WTC11 (cell line): ENCODE results near the gene ABCC9. TPM values are rescaled to one million over a fixed set of nuclear protein-coding genes. Genes with fewer than 3 reads are reported as not detected.

Experiments
- ATAC-seq: fragments of 200-7000 bp; cut with Tn5 transposase; 2 replicates; pipeline ENCODE4 v1.10.0; 2021; ENCODE audit warnings: mild to moderate bottlenecking, moderate library complexity
- CTCF ChIA-PET: fragments of 300-600 bp; sonication (Branson Sonifier 250); formaldehyde crosslinking; loops from one replicate; lab custom pipeline; 2021; ENCODE audit warnings: antibody characterized with exemption; lab: Charles Lee
- POLR2A ChIA-PET: fragments of 350-600 bp; sonication (Branson Sonifier 250); formaldehyde crosslinking; loops from one replicate; lab custom pipeline; 2021; ENCODE audit warnings: antibody characterized with exemption; lab: Charles Lee
- DNase-seq: peaks from one replicate; pipeline ENCODE4 v3.0.0; 2021; ENCODE audit warnings: low spot score
- H3K27ac Mint-ChIP-seq: 2 replicates; pipeline ENCODE4 v1.8.0; 2021; ENCODE audit warnings: mixed read lengths
- H3K27me3 Mint-ChIP-seq: 2 replicates; pipeline ENCODE4 v1.8.0; 2021; ENCODE audit warnings: low read depth, mild to moderate bottlenecking, moderate library complexity, mixed read lengths
- H3K36me3 Mint-ChIP-seq: 2 replicates; pipeline ENCODE4 v1.8.0; 2021; ENCODE audit warnings: mixed read lengths
- H3K4me1 Mint-ChIP-seq: 2 replicates; pipeline ENCODE4 v1.8.0; 2022; ENCODE audit warnings: mixed read lengths
- H3K4me3 Mint-ChIP-seq: 2 replicates; pipeline ENCODE4 v1.8.0; 2021; ENCODE audit warnings: mild to moderate bottlenecking, moderate library complexity, mixed read lengths
- H3K9me3 Mint-ChIP-seq: 2 replicates; pipeline ENCODE4 v1.8.0; 2021; ENCODE audit warnings: mixed read lengths
- ATF1 ChIP-seq: sonication (generic); formaldehyde crosslinking; IDR thresholded peaks from 2 replicates; pipeline ENCODE4 v1.8.1; 2023; ENCODE audit warnings: mild to moderate bottlenecking, moderate library complexity, missing genetic modification reagents
- CREM ChIP-seq: sonication (generic); formaldehyde crosslinking; IDR thresholded peaks from 2 replicates; pipeline ENCODE4 v1.8.1; 2022; ENCODE audit warnings: mild to moderate bottlenecking, missing genetic modification reagents, moderate library complexity
- CTCF ChIP-seq: fragments of 200-600 bp; IDR thresholded peaks from 2 replicates; pipeline ENCODE4 v1.8.0; 2022; ENCODE audit warnings: antibody characterized with exemption
- ELF4 ChIP-seq: sonication (generic); formaldehyde crosslinking; IDR thresholded peaks from 2 replicates; pipeline ENCODE4 v1.8.1; 2022; ENCODE audit warnings: low read depth, mild to moderate bottlenecking, moderate library complexity, missing genetic modification reagents
- FOXP1 ChIP-seq: sonication (generic); formaldehyde crosslinking; IDR thresholded peaks from 2 replicates; pipeline ENCODE4 v1.8.0; 2022; ENCODE audit warnings: missing genetic modification reagents, mild to moderate bottlenecking, moderate library complexity, borderline replicate concordance
- GRHL2 ChIP-seq: fragments of 250-450 bp; sonication (Bioruptor Pico); IDR thresholded peaks from 2 replicates; pipeline ENCODE4 v1.8.0; 2022; ENCODE audit warnings: mild to moderate bottlenecking, moderate library complexity; ENCODE audit not compliant: insufficient replicate concordance, severe bottlenecking
- JUN ChIP-seq: sonication (generic); formaldehyde crosslinking; IDR thresholded peaks from 2 replicates; pipeline ENCODE4 v1.8.0; 2023; ENCODE audit warnings: mild to moderate bottlenecking, missing genetic modification reagents
- KAT7 ChIP-seq: sonication (generic); formaldehyde crosslinking; IDR thresholded peaks from 2 replicates; pipeline ENCODE4 v1.8.1; 2023; ENCODE audit warnings: missing genetic modification reagents, mild to moderate bottlenecking, borderline replicate concordance
- MYBL2 ChIP-seq: sonication (generic); formaldehyde crosslinking; IDR thresholded peaks from 2 replicates; pipeline ENCODE4 v1.8.1; 2023; ENCODE audit warnings: mild to moderate bottlenecking, moderate library complexity, missing genetic modification reagents
- NFATC4 ChIP-seq: fragments of 250-450 bp; sonication (Bioruptor Pico); IDR thresholded peaks from 2 replicates; pipeline ENCODE4 v1.9.0; 2021; ENCODE audit warnings: mild to moderate bottlenecking
- NR1H2 ChIP-seq: sonication (generic); formaldehyde crosslinking; IDR thresholded peaks from 2 replicates; pipeline ENCODE4 v1.9.0; 2021; ENCODE audit warnings: mild to moderate bottlenecking, moderate library complexity, missing genetic modification reagents
- PRRX2 ChIP-seq: fragments of 250-450 bp; sonication (Bioruptor Pico); IDR thresholded peaks from 2 replicates; pipeline ENCODE4 v1.8.0; 2021; ENCODE audit warnings: mild to moderate bottlenecking
- TP53 ChIP-seq: sonication (generic); formaldehyde crosslinking; IDR thresholded peaks from 2 replicates; pipeline ENCODE4 v1.8.1; 2023; ENCODE audit warnings: mild to moderate bottlenecking, missing genetic modification reagents
- ZNF138 ChIP-seq: sonication (generic); formaldehyde crosslinking; conservative IDR thresholded peaks from 2 replicates; pipeline ENCODE4 v1.8.1; 2022; ENCODE audit warnings: mild to moderate bottlenecking, moderate library complexity, missing genetic modification reagents
- ZNF219 ChIP-seq: sonication (generic); formaldehyde crosslinking; IDR thresholded peaks from 2 replicates; pipeline ENCODE4 v1.8.0; 2023; ENCODE audit warnings: missing genetic modification reagents, mild to moderate bottlenecking, borderline replicate concordance
- ZNF232 ChIP-seq: sonication (generic); formaldehyde crosslinking; IDR thresholded peaks from 2 replicates; pipeline ENCODE4 v1.8.0; 2022; ENCODE audit warnings: mild to moderate bottlenecking, missing genetic modification reagents
- ZNF396 ChIP-seq: fragments of 250-450 bp; sonication (Bioruptor Pico); IDR thresholded peaks from 2 replicates; pipeline ENCODE4 v1.8.0; 2021; ENCODE audit warnings: mild to moderate bottlenecking, moderate library complexity, borderline replicate concordance
- ZNF671 ChIP-seq: fragments of 250-450 bp; sonication (Bioruptor Pico); IDR thresholded peaks from 2 replicates; pipeline ENCODE4 v1.8.0; 2021; ENCODE audit warnings: mild to moderate bottlenecking
- ZSCAN18 ChIP-seq: fragments of 250-450 bp; sonication (Bioruptor Pico); IDR thresholded peaks from 2 replicates; pipeline ENCODE4 v2.1.2; 2022; ENCODE audit warnings: mild to moderate bottlenecking, moderate library complexity
- total RNA-seq: library from RNA; stranded (reverse); gene quantifications from 3 replicates; pipeline ENCODE4 v1.2.3, GENCODE V29; 2021
- TF ChIP-seq, protein P1 (sequence below): sonication (generic); formaldehyde crosslinking; IDR thresholded peaks from 2 replicates; pipeline ENCODE4 v1.8.0; 2022; ENCODE audit warnings: mild to moderate bottlenecking, missing genetic modification reagents
- TF ChIP-seq, protein P2 (sequence below): fragments of 250-450 bp; sonication (Bioruptor Pico); IDR thresholded peaks from 2 replicates; pipeline ENCODE4 v1.9.0; 2021; ENCODE audit warnings: moderate library complexity, mild to moderate bottlenecking, inconsistent platforms, borderline replicate concordance
- TF ChIP-seq, protein P3 (sequence below): sonication (generic); formaldehyde crosslinking; IDR thresholded peaks from 2 replicates; pipeline ENCODE4 v1.8.0; 2023; ENCODE audit warnings: missing genetic modification reagents
- TF ChIP-seq, protein P4 (sequence below): sonication (generic); formaldehyde crosslinking; IDR thresholded peaks from 2 replicates; pipeline ENCODE4 v1.8.0; 2022; ENCODE audit warnings: mild to moderate bottlenecking, missing genetic modification reagents
- TF ChIP-seq, protein P5 (sequence below): sonication (generic); formaldehyde crosslinking; IDR thresholded peaks from 2 replicates; pipeline ENCODE4 v1.8.0; 2023; ENCODE audit warnings: mild to moderate bottlenecking, missing genetic modification reagents
- TF ChIP-seq, protein P6 (sequence below): sonication (generic); formaldehyde crosslinking; IDR thresholded peaks from 2 replicates; pipeline ENCODE4 v1.8.1; 2023; ENCODE audit warnings: mild to moderate bottlenecking, missing genetic modification reagents

The ABCC9 gene
- total RNA-seq, 1 experiment from 2014 or later = 0.04 TPM

DNA sequence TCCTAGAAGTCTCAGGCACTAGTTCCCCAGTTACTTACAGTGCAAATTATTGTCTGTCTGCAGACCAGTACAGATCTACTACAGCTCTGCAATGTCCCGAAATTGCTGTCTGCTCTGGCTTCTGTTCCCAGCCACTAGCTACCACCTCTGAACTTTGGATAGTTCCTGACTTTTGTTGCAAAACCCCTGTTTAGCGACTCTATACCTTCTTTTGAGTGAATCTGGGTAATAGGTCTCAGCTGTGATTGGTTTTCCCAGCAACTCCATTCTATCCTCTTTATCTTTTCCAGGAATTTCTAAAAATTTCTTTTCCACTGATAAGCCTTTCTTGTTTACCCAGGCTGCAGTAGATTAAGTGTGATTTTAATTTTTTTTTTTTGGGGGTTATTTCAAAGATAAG lies 183.5 kb downstream of the ABCC9 start:
- no peaks in the 10 kb centered on the region for H3K4me1 Mint-ChIP-seq
- POLR2A ChIA-PET = no interaction called here
- DNase-seq (no peak), ATAC-seq (no peak)
- no peaks in the 10 kb centered on the region for H3K36me3 Mint-ChIP-seq
- H3K27me3 Mint-ChIP-seq = peaks cover 4% of the 10 kb centered on the region; the same call in 1 of the 2 replicates
- TF ChIP-seq, protein P1, sequence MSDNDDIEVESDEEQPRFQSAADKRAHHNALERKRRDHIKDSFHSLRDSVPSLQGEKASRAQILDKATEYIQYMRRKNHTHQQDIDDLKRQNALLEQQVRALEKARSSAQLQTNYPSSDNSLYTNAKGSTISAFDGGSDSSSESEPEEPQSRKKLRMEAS (CRISPR knock-in tag) = no peak
- TF ChIP-seq ZNF138 (CRISPR knock-in tag) (no peak), MYBL2 (no peak), TP53 (CRISPR knock-in tag) (no peak), JUN (CRISPR knock-in tag) (no peak), NFATC4 (CRISPR knock-in tag) (no peak), ZSCAN18 (no peak), GRHL2 (no peak), ZNF396 (no peak), ZNF671 (CRISPR knock-in tag) (no peak), ZNF232 (CRISPR knock-in tag) (no peak), FOXP1 (CRISPR knock-in tag) (no peak), CTCF (no peak), NR1H2 (CRISPR knock-in tag) (no peak), ATF1 (CRISPR knock-in tag) (no peak)
- TF ChIP-seq, protein P2, sequence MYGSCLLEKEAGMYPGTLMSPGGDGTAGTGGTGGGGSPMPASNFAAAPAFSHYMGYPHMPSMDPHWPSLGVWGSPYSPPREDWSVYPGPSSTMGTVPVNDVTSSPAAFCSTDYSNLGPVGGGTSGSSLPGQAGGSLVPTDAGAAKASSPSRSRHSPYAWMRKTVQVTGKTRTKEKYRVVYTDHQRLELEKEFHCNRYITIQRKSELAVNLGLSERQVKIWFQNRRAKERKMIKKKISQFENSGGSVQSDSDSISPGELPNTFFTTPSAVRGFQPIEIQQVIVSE (CRISPR knock-in tag) = no peak
- TF ChIP-seq, protein P3, sequence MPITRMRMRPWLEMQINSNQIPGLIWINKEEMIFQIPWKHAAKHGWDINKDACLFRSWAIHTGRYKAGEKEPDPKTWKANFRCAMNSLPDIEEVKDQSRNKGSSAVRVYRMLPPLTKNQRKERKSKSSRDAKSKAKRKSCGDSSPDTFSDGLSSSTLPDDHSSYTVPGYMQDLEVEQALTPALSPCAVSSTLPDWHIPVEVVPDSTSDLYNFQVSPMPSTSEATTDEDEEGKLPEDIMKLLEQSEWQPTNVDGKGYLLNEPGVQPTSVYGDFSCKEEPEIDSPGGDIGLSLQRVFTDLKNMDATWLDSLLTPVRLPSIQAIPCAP (CRISPR knock-in tag) = no peak
- CTCF ChIA-PET = no interaction called here
- no peak overlapping the region for H3K27ac Mint-ChIP-seq
- no peak overlapping the region for H3K4me3 Mint-ChIP-seq
- no peaks in the 10 kb centered on the region for H3K9me3 Mint-ChIP-seq

GRCh38 chr12:21756699-21757098 lies 184.5 kb downstream of the ABCC9 start:
- Mint-ChIP-seq H3K27ac (no peak overlapping the region), H3K27me3 (peaks cover 4% of the 10 kb centered on the region; the same call in 1 of the 2 replicates), H3K36me3 (no peaks in the 10 kb centered on the region), H3K9me3 (no peaks in the 10 kb centered on the region), H3K4me1 (peaks cover 4% of the 10 kb centered on the region; the same call in 1 of the 2 replicates), H3K4me3 (no peak overlapping the region)
- DNase-seq = no peak
- ChIA-PET POLR2A (no interaction called here), CTCF (no interaction called here)
- ATAC-seq = no peak
- TF ChIP-seq, protein P4, sequence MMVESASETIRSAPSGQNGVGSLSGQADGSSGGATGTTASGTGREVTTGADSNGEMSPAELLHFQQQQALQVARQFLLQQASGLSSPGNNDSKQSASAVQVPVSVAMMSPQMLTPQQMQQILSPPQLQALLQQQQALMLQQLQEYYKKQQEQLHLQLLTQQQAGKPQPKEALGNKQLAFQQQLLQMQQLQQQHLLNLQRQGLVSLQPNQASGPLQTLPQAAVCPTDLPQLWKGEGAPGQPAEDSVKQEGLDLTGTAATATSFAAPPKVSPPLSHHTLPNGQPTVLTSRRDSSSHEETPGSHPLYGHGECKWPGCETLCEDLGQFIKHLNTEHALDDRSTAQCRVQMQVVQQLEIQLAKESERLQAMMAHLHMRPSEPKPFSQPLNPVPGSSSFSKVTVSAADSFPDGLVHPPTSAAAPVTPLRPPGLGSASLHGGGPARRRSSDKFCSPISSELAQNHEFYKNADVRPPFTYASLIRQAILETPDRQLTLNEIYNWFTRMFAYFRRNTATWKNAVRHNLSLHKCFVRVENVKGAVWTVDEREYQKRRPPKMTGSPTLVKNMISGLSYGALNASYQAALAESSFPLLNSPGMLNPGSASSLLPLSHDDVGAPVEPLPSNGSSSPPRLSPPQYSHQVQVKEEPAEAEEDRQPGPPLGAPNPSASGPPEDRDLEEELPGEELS (CRISPR knock-in tag) = no peak
- TF ChIP-seq, protein P5, sequence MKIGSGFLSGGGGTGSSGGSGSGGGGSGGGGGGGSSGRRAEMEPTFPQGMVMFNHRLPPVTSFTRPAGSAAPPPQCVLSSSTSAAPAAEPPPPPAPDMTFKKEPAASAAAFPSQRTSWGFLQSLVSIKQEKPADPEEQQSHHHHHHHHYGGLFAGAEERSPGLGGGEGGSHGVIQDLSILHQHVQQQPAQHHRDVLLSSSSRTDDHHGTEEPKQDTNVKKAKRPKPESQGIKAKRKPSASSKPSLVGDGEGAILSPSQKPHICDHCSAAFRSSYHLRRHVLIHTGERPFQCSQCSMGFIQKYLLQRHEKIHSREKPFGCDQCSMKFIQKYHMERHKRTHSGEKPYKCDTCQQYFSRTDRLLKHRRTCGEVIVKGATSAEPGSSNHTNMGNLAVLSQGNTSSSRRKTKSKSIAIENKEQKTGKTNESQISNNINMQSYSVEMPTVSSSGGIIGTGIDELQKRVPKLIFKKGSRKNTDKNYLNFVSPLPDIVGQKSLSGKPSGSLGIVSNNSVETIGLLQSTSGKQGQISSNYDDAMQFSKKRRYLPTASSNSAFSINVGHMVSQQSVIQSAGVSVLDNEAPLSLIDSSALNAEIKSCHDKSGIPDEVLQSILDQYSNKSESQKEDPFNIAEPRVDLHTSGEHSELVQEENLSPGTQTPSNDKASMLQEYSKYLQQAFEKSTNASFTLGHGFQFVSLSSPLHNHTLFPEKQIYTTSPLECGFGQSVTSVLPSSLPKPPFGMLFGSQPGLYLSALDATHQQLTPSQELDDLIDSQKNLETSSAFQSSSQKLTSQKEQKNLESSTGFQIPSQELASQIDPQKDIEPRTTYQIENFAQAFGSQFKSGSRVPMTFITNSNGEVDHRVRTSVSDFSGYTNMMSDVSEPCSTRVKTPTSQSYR (CRISPR knock-in tag) = no peak
- TF ChIP-seq ZNF219 (CRISPR knock-in tag) (no peak), ELF4 (CRISPR knock-in tag) (no peak), CREM (CRISPR knock-in tag) (no peak), PRRX2 (no peak), ZNF232 (CRISPR knock-in tag) (no peak), KAT7 (CRISPR knock-in tag) (no peak)
- TF ChIP-seq, protein P6, sequence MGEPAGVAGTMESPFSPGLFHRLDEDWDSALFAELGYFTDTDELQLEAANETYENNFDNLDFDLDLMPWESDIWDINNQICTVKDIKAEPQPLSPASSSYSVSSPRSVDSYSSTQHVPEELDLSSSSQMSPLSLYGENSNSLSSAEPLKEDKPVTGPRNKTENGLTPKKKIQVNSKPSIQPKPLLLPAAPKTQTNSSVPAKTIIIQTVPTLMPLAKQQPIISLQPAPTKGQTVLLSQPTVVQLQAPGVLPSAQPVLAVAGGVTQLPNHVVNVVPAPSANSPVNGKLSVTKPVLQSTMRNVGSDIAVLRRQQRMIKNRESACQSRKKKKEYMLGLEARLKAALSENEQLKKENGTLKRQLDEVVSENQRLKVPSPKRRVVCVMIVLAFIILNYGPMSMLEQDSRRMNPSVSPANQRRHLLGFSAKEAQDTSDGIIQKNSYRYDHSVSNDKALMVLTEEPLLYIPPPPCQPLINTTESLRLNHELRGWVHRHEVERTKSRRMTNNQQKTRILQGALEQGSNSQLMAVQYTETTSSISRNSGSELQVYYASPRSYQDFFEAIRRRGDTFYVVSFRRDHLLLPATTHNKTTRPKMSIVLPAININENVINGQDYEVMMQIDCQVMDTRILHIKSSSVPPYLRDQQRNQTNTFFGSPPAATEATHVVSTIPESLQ (CRISPR knock-in tag) = no peak
